Liver (tissue), 3 donors: Measurements from ENCODE around the gene OTUD3.

ENCODE experiments used
- GABPA ChIP-seq, 2 donors: IDR thresholded peaks in 1 of 2; conservative IDR thresholded peaks in 1 of 2; 2 replicates each; pipeline ENCODE4 v1.6.1; 2016; ENCODE audit warnings: antibody characterized with exemption in 2 of 2, mild to moderate bottlenecking in 1 of 2, moderate library complexity in 1 of 2
- JUND ChIP-seq, 2 donors: IDR thresholded peaks; 2 replicates each; pipeline ENCODE4 v1.6.1; 2016; ENCODE audit warnings: antibody characterized with exemption in 2 of 2
- RAD21 ChIP-seq, 2 donors: IDR thresholded peaks; 2 replicates each; pipeline ENCODE4 v1.6.1; 2016; ENCODE audit warnings: antibody characterized with exemption in 2 of 2, mild to moderate bottlenecking in 2 of 2
- YY1 ChIP-seq: IDR thresholded peaks from 2 replicates; pipeline ENCODE4 v1.6.1; 2016; ENCODE audit warnings: antibody characterized with exemption, mild to moderate bottlenecking
- TF ChIP-seq, protein P1 (sequence below): fragments of 150-350 bp; IDR thresholded peaks from 2 replicates; pipeline ENCODE4 v1.5.1; 2017; ENCODE audit warnings: improper control_type of control experiment, low read depth, low read length; ENCODE audit not compliant: missing input control
- TF ChIP-seq, protein P2 (sequence below): IDR thresholded peaks from 2 replicates; pipeline ENCODE4 v1.6.1; 2016; ENCODE audit warnings: antibody characterized with exemption
- donor health status: healthy.
- donor health status: healthy.

GRCh38 chr1:19946971-19947370 is 64.8 kb downstream of the OTUD3 start:
- TF ChIP-seq, protein P1, sequence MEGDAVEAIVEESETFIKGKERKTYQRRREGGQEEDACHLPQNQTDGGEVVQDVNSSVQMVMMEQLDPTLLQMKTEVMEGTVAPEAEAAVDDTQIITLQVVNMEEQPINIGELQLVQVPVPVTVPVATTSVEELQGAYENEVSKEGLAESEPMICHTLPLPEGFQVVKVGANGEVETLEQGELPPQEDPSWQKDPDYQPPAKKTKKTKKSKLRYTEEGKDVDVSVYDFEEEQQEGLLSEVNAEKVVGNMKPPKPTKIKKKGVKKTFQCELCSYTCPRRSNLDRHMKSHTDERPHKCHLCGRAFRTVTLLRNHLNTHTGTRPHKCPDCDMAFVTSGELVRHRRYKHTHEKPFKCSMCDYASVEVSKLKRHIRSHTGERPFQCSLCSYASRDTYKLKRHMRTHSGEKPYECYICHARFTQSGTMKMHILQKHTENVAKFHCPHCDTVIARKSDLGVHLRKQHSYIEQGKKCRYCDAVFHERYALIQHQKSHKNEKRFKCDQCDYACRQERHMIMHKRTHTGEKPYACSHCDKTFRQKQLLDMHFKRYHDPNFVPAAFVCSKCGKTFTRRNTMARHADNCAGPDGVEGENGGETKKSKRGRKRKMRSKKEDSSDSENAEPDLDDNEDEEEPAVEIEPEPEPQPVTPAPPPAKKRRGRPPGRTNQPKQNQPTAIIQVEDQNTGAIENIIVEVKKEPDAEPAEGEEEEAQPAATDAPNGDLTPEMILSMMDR = no peak
- TF ChIP-seq JUND (IDR thresholded peaks at IDR 0.05) (no peak), GABPA (IDR thresholded peaks at IDR 0.05 in 1 of 2, conservative IDR thresholded peaks at IDR 0.05 in 1 of 2) (no peak), RAD21 (IDR thresholded peaks at IDR 0.05) (no peak), YY1 (no peak)
- TF ChIP-seq, protein P2, sequence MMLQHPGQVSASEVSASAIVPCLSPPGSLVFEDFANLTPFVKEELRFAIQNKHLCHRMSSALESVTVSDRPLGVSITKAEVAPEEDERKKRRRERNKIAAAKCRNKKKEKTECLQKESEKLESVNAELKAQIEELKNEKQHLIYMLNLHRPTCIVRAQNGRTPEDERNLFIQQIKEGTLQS = no peak
